AG04450 (cell line): ENCODE data around the gene CATSPER3. TPM values are rescaled to one million over a fixed set of nuclear protein-coding genes. Genes with fewer than 3 reads are reported as not detected.

Experiments used
- CTCF ChIA-PET: fragments of 300-600, 350-600 bp; formaldehyde crosslinking; extraction: SDS; loops from one replicate; lab custom pipeline; 2022; ENCODE audit warnings: antibody characterized with exemption, inconsistent platforms; lab: Charles Lee
- POLR2A ChIA-PET: fragments of 350-600 bp; formaldehyde crosslinking; extraction: SDS; loops from one replicate; lab custom pipeline; 2021; ENCODE audit warnings: antibody characterized with exemption, inconsistent platforms; lab: Yijun Ruan, JAX
- DNase-seq: peaks from one replicate; pipeline ENCODE4 v3.0.0-alpha.2; 2011; ENCODE audit warnings: low read depth, low spot score
- H3K27ac ChIP-seq: one replicate; pipeline ENCODE4 v1.5.1; 2012; ENCODE audit warnings: low read depth, low read length, control low read depth
- H3K27me3 ChIP-seq: one replicate; pipeline ENCODE4 v1.6.0; 2012; ENCODE audit warnings: low read length; ENCODE audit not compliant: control insufficient read depth, insufficient read depth
- H3K4me3 ChIP-seq: 2 replicates; pipeline ENCODE4 v1.5.1; 2011; ENCODE audit warnings: mild to moderate bottlenecking, low read depth, low read length, control low read depth
- H3K9me3 ChIP-seq: 2 replicates; pipeline ENCODE4 v1.5.1; 2012; ENCODE audit warnings: low read length; ENCODE audit not compliant: control insufficient read depth, insufficient read depth
- polyA plus RNA-seq: library from polyadenylated mRNA; depleted of rRNA; stranded (reverse); fragments of >200 nt; gene quantifications from 2 replicates; pipeline ENCODE4 v1.2.3, GENCODE V29; 2011
- TF ChIP-seq, protein P1 (sequence below): IDR thresholded peaks from 2 replicates; pipeline ENCODE4 v1.5.1; 2011; ENCODE audit warnings: low read depth, low read length, control low read depth, inconsistent platforms

Gene CATSPER3
- polyA plus RNA-seq, 1 experiment, result 0.22 TPM

GRCh38 chr5:135037519-135038204 lies 70.0 kb downstream of the CATSPER3 start:
- Histone ChIP-seq H3K9me3 (peaks cover 26% of the 10 kb centered on the region), H3K4me3 (no peak overlapping the region), H3K27ac (no peak overlapping the region), H3K27me3 (peaks cover 62% of the 10 kb centered on the region)
- CTCF ChIA-PET, result interaction anchor here (0.7 kb wide), 1 partner anchor 204 kb away, joined by 3 read pairs; no protein-coding TSS in a partner anchor
- POLR2A ChIA-PET, result no interaction called here
- DNase-seq, result no peak
- TF ChIP-seq, protein P1, sequence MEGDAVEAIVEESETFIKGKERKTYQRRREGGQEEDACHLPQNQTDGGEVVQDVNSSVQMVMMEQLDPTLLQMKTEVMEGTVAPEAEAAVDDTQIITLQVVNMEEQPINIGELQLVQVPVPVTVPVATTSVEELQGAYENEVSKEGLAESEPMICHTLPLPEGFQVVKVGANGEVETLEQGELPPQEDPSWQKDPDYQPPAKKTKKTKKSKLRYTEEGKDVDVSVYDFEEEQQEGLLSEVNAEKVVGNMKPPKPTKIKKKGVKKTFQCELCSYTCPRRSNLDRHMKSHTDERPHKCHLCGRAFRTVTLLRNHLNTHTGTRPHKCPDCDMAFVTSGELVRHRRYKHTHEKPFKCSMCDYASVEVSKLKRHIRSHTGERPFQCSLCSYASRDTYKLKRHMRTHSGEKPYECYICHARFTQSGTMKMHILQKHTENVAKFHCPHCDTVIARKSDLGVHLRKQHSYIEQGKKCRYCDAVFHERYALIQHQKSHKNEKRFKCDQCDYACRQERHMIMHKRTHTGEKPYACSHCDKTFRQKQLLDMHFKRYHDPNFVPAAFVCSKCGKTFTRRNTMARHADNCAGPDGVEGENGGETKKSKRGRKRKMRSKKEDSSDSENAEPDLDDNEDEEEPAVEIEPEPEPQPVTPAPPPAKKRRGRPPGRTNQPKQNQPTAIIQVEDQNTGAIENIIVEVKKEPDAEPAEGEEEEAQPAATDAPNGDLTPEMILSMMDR, result no peak

- Histone ChIP-seq H3K27me3 (peaks cover 65% of the 10 kb centered on the region), H3K9me3 (peaks cover 26% of the 10 kb centered on the region), H3K4me3 (no peak overlapping the region), H3K27ac (no peak overlapping the region)
- no peak for DNase-seq
- CTCF ChIA-PET, result interaction anchor here (0.7 to 0.8 kb wide), 2 partner anchors 203 to 294 kb away, joined by 3 read pairs; no protein-coding TSS in a partner anchor
- TF ChIP-seq, protein P1, result no peak
- POLR2A ChIA-PET, result interaction anchor here (0.8 kb wide), 1 partner anchor 226 kb away, joined by 5 read pairs; no protein-coding TSS in a partner anchor
Measured at GRCh38 chr5:135038205-135038812, 70.6 kb downstream of the CATSPER3 start.

- TF ChIP-seq, protein P1, result no peak
- no peak overlapping the region for H3K27ac ChIP-seq
- no peak overlapping the region; the same call in 1 of the 2 replicates for H3K4me3 ChIP-seq
- peaks cover 26% of the 10 kb centered on the region for H3K9me3 ChIP-seq
- peaks cover 68% of the 10 kb centered on the region for H3K27me3 ChIP-seq
- ChIA-PET POLR2A (interaction anchor here (0.7 to 0.8 kb wide), 2 partner anchors 100 to 226 kb away, joined by 3 to 5 read pairs; no protein-coding TSS in a partner anchor), CTCF (interaction anchor here (0.8 kb wide), 1 partner anchor 293 kb away, joined by 3 read pairs; no protein-coding TSS in a partner anchor)
- DNase-seq, result no peak
Measured at GRCh38 chr5:135038813-135039270, 71.1 kb downstream of the CATSPER3 start.

- Histone ChIP-seq H3K27ac (no peak overlapping the region), H3K27me3 (peaks cover 73% of the 10 kb centered on the region), H3K9me3 (peaks cover 26% of the 10 kb centered on the region), H3K4me3 (peak overlapping the region; percentile 39)
- CTCF ChIA-PET, result no interaction called here
- TF ChIP-seq, protein P1, result no peak
- POLR2A ChIA-PET, result interaction anchor here (0.7 to 0.8 kb wide), 2 partner anchors 100 to 225 kb away, joined by 3 to 5 read pairs; no protein-coding TSS in a partner anchor
- DNase-seq, result no peak
Measured at GRCh38 chr5:135039271-135040033, 71.7 kb downstream of the CATSPER3 start.
